Ishikawa (cell line): ENCODE measurements around the gene SIAE.

Experiments used
- CEBPB ChIP-seq: IDR thresholded peaks from 2 replicates; pipeline ENCODE4 v1.6.1; 2012
- CREB1 ChIP-seq: IDR thresholded peaks from 2 replicates; pipeline ENCODE4 v1.6.1; 2012; ENCODE audit warnings: low read depth
- EGR1 ChIP-seq: IDR thresholded peaks from 2 replicates; pipeline ENCODE4 v1.6.1; 2012
- EP300 ChIP-seq: IDR thresholded peaks from 2 replicates; pipeline ENCODE4 v1.6.1; 2012; ENCODE audit warnings: borderline replicate concordance
- FOXM1 ChIP-seq: IDR thresholded peaks from 2 replicates; pipeline ENCODE4 v1.6.1; 2012; ENCODE audit warnings: low read depth, borderline replicate concordance
- MAX ChIP-seq: IDR thresholded peaks from 2 replicates; pipeline ENCODE4 v1.6.1; 2012
- NFIC ChIP-seq: IDR thresholded peaks from 2 replicates; pipeline ENCODE4 v1.6.1; 2012
- RAD21 ChIP-seq: IDR thresholded peaks from 2 replicates; pipeline ENCODE4 v1.6.1; 2012; ENCODE audit warnings: low read depth
- TAF1 ChIP-seq: IDR thresholded peaks from 2 replicates; pipeline ENCODE4 v1.6.1; 2012; ENCODE audit warnings: low read depth, mild to moderate bottlenecking
- TEAD4 ChIP-seq: IDR thresholded peaks from 2 replicates; pipeline ENCODE4 v1.6.1; 2012
- YY1 ChIP-seq: IDR thresholded peaks from 2 replicates; pipeline ENCODE4 v1.6.1; 2012; ENCODE audit warnings: low read depth
- ZBTB7A ChIP-seq: IDR thresholded peaks from 2 replicates; pipeline ENCODE4 v1.6.1; 2012; ENCODE audit warnings: low read depth
- TF ChIP-seq, protein P1 (sequence below): IDR thresholded peaks from 2 replicates; pipeline ENCODE4 v1.6.1; 2012; ENCODE audit warnings: low read depth, mild to moderate bottlenecking
- TF ChIP-seq, protein P2 (sequence below): IDR thresholded peaks from 2 replicates; pipeline ENCODE4 v1.6.1; 2012

Gene SIAE

DNA sequence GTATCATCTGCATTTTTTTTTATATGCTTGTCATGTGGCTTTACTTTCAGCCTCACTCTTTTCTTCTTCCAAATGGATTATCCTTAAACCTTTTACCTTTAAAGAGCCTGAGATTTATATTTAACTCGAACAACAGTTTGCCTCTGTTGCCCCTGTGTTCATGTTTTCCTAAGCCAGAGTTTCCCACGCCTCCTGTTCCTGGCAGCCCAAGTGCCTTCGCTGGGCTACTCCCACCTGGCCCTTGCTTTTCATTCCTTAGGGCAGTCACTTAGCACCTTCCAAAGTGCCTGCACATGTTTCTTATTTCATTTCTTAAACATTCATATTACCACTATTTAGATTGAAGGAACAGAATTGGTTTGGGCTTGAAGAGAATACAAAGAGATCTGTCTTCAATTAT, 37.6 kb downstream of the SIAE start:
- TF ChIP-seq, protein P1, sequence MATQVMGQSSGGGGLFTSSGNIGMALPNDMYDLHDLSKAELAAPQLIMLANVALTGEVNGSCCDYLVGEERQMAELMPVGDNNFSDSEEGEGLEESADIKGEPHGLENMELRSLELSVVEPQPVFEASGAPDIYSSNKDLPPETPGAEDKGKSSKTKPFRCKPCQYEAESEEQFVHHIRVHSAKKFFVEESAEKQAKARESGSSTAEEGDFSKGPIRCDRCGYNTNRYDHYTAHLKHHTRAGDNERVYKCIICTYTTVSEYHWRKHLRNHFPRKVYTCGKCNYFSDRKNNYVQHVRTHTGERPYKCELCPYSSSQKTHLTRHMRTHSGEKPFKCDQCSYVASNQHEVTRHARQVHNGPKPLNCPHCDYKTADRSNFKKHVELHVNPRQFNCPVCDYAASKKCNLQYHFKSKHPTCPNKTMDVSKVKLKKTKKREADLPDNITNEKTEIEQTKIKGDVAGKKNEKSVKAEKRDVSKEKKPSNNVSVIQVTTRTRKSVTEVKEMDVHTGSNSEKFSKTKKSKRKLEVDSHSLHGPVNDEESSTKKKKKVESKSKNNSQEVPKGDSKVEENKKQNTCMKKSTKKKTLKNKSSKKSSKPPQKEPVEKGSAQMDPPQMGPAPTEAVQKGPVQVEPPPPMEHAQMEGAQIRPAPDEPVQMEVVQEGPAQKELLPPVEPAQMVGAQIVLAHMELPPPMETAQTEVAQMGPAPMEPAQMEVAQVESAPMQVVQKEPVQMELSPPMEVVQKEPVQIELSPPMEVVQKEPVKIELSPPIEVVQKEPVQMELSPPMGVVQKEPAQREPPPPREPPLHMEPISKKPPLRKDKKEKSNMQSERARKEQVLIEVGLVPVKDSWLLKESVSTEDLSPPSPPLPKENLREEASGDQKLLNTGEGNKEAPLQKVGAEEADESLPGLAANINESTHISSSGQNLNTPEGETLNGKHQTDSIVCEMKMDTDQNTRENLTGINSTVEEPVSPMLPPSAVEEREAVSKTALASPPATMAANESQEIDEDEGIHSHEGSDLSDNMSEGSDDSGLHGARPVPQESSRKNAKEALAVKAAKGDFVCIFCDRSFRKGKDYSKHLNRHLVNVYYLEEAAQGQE: no peak
- TF ChIP-seq ZBTB7A: no peak
- no peak for TF ChIP-seq FOXM1
- TF ChIP-seq EP300: no peak
- no peak for TF ChIP-seq YY1
- TF ChIP-seq RAD21: no peak
- no peak for TF ChIP-seq TEAD4
- TF ChIP-seq NFIC: no peak

- TF ChIP-seq CEBPB (no peak), TAF1 (no peak)
These were observed 40.2 kb downstream of the SIAE start for GRCh38 chr11:124633355-124633754.

DNA sequence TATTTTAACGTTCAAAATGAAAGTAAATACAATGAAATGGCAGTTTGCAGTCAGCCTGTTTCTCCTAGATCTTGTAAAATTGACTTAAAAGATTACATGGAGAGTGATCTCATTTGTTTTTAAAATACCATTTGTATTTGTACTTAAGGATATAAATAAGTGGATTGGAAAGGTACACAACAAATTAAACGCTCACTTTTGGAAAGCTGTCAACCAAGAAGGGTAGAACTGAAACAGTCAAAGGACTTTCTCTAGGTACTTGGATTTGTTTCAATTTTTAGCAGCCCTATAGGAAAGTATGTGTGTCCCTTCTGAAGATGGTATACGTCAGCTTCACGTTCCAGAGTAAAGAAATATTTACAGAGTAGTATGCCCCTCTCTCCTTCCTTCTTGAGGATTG, 43.6 kb downstream of the SIAE start:
- TF ChIP-seq CEBPB (no peak), RAD21 (no peak), TAF1 (no peak), TEAD4 (no peak), CREB1 (no peak), YY1 (no peak), EGR1 (no peak), ZBTB7A (no peak)
- TF ChIP-seq, protein P1: no peak

DNA sequence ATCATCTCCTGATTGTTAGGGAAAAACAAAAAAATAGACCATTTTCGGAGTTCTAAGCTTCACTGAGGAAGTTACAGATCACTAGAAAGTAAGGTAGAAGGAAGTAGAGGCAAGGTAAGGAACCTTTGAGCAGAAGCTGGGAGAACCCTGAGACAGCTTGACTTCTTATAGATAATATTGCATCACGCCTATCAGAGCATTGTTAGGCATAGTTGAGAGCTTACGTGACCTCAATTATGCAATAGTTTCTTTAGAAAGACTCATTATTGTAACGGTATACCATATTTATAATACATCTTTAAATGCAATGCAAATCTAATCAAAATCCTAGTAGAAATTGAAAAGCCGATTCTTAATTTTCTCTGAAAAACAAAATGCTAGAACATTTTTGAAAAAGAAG, 46.0 kb downstream of the SIAE start:
- TF ChIP-seq EP300 (no peak), NFIC (no peak), MAX (no peak), ZBTB7A (no peak), TEAD4 (no peak), FOXM1 (no peak), EGR1 (no peak)
- TF ChIP-seq, protein P1: no peak
- TF ChIP-seq, protein P2, sequence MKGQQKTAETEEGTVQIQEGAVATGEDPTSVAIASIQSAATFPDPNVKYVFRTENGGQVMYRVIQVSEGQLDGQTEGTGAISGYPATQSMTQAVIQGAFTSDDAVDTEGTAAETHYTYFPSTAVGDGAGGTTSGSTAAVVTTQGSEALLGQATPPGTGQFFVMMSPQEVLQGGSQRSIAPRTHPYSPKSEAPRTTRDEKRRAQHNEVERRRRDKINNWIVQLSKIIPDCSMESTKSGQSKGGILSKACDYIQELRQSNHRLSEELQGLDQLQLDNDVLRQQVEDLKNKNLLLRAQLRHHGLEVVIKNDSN: no peak

DNA sequence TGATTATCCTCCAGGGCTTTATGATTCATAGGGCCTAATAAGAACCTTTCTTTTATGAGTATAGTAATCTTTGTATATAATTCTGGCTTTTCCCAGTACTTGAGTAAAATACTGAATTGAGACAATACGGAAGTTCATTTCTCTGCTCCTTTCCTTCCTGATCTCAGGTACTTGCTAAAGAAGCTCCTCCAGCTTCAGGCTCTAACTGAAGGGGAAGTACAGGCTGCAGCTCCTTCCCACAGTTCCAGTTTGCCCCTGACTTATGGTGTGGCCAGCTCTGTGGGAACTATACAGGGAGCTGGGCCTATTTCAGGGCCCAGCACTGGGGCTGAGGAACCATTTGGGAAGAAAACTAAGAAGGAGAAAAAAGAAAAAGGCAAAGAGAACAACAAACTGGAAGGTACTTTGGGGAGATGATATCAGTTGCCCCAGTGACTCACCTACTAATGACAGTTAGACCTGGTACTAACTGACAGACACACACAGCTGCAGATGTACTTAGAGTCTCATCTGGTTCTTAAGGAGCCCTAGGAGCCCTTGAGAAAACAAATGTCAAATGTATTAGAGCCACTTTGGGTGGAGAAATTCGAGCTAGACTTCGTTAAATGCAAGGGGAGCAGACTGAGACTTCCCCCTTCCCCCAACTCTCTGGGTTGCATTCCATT, 47.9 kb downstream of the SIAE start:
- TF ChIP-seq EP300 (no peak), TEAD4 (no peak), ZBTB7A (no peak), MAX (no peak), CEBPB (no peak), TAF1 (no peak), EGR1 (no peak), FOXM1 (no peak), YY1 (no peak), RAD21 (no peak)
- TF ChIP-seq, protein P2: no peak
